Measurements from ENCODE around the gene TNFSF13. TPM values are rescaled to one million over a fixed set of nuclear protein-coding genes. Genes with fewer than 3 reads are reported as not detected.

The TNFSF13 gene
- total and polyA plus RNA-seq, 2 of the 4 experiments (the other 2 are of a cell fraction): 1.3 TPM; not detected in 1

- Histone ChIP-seq H2AFZ (replicated peaks; ENCODE audit: low read length, poor library complexity) (peak within 1 kb of the TSS; percentile 99), H3K79me1 (ENCODE audit: low read depth in 1 of 2, low read length in 2 of 2) (peaks cover 24 to 77% of the 10 kb centered on the region in 2 experiments), H3K14ac (replicated peaks; ENCODE audit: low read depth, low read length) (peak within 1 kb of the TSS; percentile 100), H3K4me2 (ENCODE audit: low read depth, low read length) (peak within 1 kb of the TSS; percentile 93), H2BK15ac (ENCODE audit: low read depth, low read length) (peak within 1 kb of the TSS; percentile 92), H3K4ac (ENCODE audit: low read depth, low read length) (peak within 1 kb of the TSS; percentile 100), H4K20me1 (ENCODE audit: insufficient read depth, low read length) (peaks cover 27% of the 10 kb centered on the region), H2BK120ac (ENCODE audit: low read depth, low read length) (peak within 1 kb of the TSS; percentile 99), H2BK5ac (ENCODE audit: low read depth, low read length, poor library complexity, severe bottlenecking) (peak within 1 kb of the TSS; percentile 98), H3K4me3 (ENCODE audit: insufficient read depth, low read depth, low read length) (peak within 1 kb of the TSS; percentile 68), H3K23ac (ENCODE audit: low read depth, low read length) (peak within 1 kb of the TSS; percentile 100), H3K27ac (ENCODE audit: insufficient read depth, low read length) (peak within 1 kb of the TSS; percentile 93), H3K9me3 (ENCODE audit: control insufficient read depth, insufficient read depth, low read length) (no peaks in the 10 kb centered on the region), H4K8ac (ENCODE audit: low read depth in 2 of 2, low read length in 2 of 2) (peak within 1 kb of the TSS; percentile 63 to 100), H3K18ac (ENCODE audit: low read depth, low read length) (peak within 1 kb of the TSS; percentile 99), H3K9ac (ENCODE audit: low read depth, low read length) (peak within 1 kb of the TSS; percentile 92), H3K36me3 (ENCODE audit: control insufficient read depth, insufficient read depth, low read length) (peaks cover 18% of the 10 kb centered on the region), H4K91ac (ENCODE audit: insufficient read depth, low read depth, low read length) (peak within 1 kb of the TSS; percentile 100), H3K9me1 (ENCODE audit: insufficient read depth, low read length) (peaks cover 30% of the 10 kb centered on the region), H3K27me3 (ENCODE audit: control insufficient read depth, insufficient read depth, low read length) (no peaks in the 10 kb centered on the region), H2BK20ac (ENCODE audit: low read depth, low read length) (peak within 1 kb of the TSS; percentile 95), H4K5ac (ENCODE audit: low read depth, low read length) (peak within 1 kb of the TSS; percentile 99), H3K4me1 (ENCODE audit: control insufficient read depth, insufficient read depth, low read length) (peaks cover 43% of the 10 kb centered on the region), H2AK9ac (replicated peaks; ENCODE audit: low read depth, low read length, poor library complexity) (peak within 1 kb of the TSS; percentile 100), H2AK5ac (ENCODE audit: low read depth, low read length) (peak within 1 kb of the TSS; percentile 100), H3K56ac (ENCODE audit: extremely low read depth, insufficient read depth, low read length) (peak within 1 kb of the TSS; percentile 99)
- ChIA-PET POLR2A (ENCODE audit: unreplicated experiment) (interaction anchor here (0.6 to 1.8 kb wide), 8 partner anchors 8 to 104 kb away, joined by 3 to 12 read pairs (median 3); no protein-coding TSS in a partner anchor), CTCF (interaction anchor here (0.8 to 1.4 kb wide), 4 partner anchors 14 to 104 kb away, joined by 3 to 6 read pairs (median 4); partner anchors contain the start of genes TP53 and WRAP53)
- WGBS, 2 experiments (ENCODE audit: extremely low coverage in 2 of 2, insufficient read length in 1 of 2): 1% methylated on average over 40 of the region's 69 CpGs; no CpG with 5 or more reads in 1 of the 2 experiments
- no TSS peak for BruUV-seq (replicated peaks)
- dilution Hi-C loops (cut with HindIII; ENCODE audit: low sequenced_read_pairs, unreplicated experiment): no loop called here
- DNase-seq (peak; percentile 96), ATAC-seq (ENCODE audit: low read depth) (peak; percentile 70)
- in situ Hi-C loops (cut with MboI; ENCODE audit: low sequenced_read_pairs): no loop called here
- intact Hi-C loops (cut with micrococcal nuclease): no loop called here
- TF ChIP-seq MAZ (IDR thresholded peaks at IDR 0.05; ENCODE audit: borderline replicate concordance, low read depth, low read length) (peak; percentile 60; the same call in 1 of the 2 replicates), POLR2A (IDR thresholded peaks at IDR 0.05; ENCODE audit: low read depth, low read length) (peak; percentile 98), NFE2L2 (IDR thresholded peaks at IDR 0.05; ENCODE audit: low read depth, low read length) (no peak), MXI1 (IDR thresholded peaks at IDR 0.05; ENCODE audit: borderline replicate concordance, low read depth, low read length) (peak; percentile 99), BHLHE40 (IDR thresholded peaks at IDR 0.05; ENCODE audit: low read depth, low read length) (no peak; the same call in 1 of the 2 replicates), MAFK (IDR thresholded peaks at IDR 0.05; ENCODE audit: low read depth, low read length) (no peak), FOS (IDR thresholded peaks at IDR 0.05; ENCODE audit: low read depth, low read length) (no peak), CHD1 (IDR thresholded peaks at IDR 0.05; ENCODE audit: low read depth, low read length) (no peak), RCOR1 (IDR thresholded peaks at IDR 0.05; ENCODE audit: insufficient replicate concordance, low read length) (no peak), CEBPB (IDR thresholded peaks at IDR 0.05; ENCODE audit: low read depth, low read length) (no peak), RFX5 (IDR thresholded peaks at IDR 0.05; ENCODE audit: low read depth, low read length) (no peak), SMC3 (IDR thresholded peaks at IDR 0.05; ENCODE audit: low read depth, low read length) (no peak), RAD21 (IDR thresholded peaks at IDR 0.05; ENCODE audit: low read length) (no peak)
- TF ChIP-seq, protein P1, sequence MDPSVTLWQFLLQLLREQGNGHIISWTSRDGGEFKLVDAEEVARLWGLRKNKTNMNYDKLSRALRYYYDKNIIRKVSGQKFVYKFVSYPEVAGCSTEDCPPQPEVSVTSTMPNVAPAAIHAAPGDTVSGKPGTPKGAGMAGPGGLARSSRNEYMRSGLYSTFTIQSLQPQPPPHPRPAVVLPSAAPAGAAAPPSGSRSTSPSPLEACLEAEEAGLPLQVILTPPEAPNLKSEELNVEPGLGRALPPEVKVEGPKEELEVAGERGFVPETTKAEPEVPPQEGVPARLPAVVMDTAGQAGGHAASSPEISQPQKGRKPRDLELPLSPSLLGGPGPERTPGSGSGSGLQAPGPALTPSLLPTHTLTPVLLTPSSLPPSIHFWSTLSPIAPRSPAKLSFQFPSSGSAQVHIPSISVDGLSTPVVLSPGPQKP (IDR thresholded peaks at IDR 0.05; ENCODE audit: borderline replicate concordance, low read depth, low read length): no peak
- TF ChIP-seq, protein P2, sequence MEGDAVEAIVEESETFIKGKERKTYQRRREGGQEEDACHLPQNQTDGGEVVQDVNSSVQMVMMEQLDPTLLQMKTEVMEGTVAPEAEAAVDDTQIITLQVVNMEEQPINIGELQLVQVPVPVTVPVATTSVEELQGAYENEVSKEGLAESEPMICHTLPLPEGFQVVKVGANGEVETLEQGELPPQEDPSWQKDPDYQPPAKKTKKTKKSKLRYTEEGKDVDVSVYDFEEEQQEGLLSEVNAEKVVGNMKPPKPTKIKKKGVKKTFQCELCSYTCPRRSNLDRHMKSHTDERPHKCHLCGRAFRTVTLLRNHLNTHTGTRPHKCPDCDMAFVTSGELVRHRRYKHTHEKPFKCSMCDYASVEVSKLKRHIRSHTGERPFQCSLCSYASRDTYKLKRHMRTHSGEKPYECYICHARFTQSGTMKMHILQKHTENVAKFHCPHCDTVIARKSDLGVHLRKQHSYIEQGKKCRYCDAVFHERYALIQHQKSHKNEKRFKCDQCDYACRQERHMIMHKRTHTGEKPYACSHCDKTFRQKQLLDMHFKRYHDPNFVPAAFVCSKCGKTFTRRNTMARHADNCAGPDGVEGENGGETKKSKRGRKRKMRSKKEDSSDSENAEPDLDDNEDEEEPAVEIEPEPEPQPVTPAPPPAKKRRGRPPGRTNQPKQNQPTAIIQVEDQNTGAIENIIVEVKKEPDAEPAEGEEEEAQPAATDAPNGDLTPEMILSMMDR (conservative IDR thresholded peaks at IDR 0.05; ENCODE audit: low read depth, low read length): no peak
These were observed 24.9 kb downstream of the TNFSF13 start, which contains the start of gene MPDU1 for GRCh38 chr17:7583253-7584109. MPDU1 (plus strand) TSS chr17:7583852; CDS start chr17:7583863, 11 bp downstream.

All from IMR-90 (cell line).